Thyroid gland (tissue), 4 donors: ENCODE results near the gene FARS2. TPM values are rescaled to one million over a fixed set of nuclear protein-coding genes. Genes with fewer than 3 reads are reported as not detected.

Experiments
- DNase-seq, 2 donors: peaks; one replicate each; pipeline ENCODE4 v3.0.0-alpha.2; 2019
- H3K27ac ChIP-seq, 3 donors: fragments of 200-600 bp; sonication (generic); 1 replicate in 2 of 3; 2 replicates in 1 of 3; pipeline ENCODE4 v1.5.1; 2016 to 2019; ENCODE audit warnings: mild to moderate bottlenecking in 1 of 3, moderate library complexity in 1 of 3
- H3K27me3 ChIP-seq: fragments of 200-600 bp; sonication (generic); one replicate; pipeline ENCODE4 v1.5.1; 2019
- H3K36me3 ChIP-seq, 2 donors: fragments of 200-600 bp; sonication (generic); one replicate each; pipeline ENCODE4 v1.5.1; 2016 to 2019
- H3K4me1 ChIP-seq, 2 donors: fragments of 200-600 bp; sonication (generic); one replicate each; pipeline ENCODE4 v1.5.1; 2017 to 2019
- H3K4me3 ChIP-seq, 3 donors: fragments of 200-600 bp; sonication (generic); replicated peaks in 1 of 3; 1 replicate in 2 of 3; 2 replicates in 1 of 3; pipeline ENCODE4 v1.5.1; 2016; ENCODE audit warnings: mild to moderate bottlenecking in 1 of 3
- H3K9me3 ChIP-seq: fragments of 200-600 bp; sonication (generic); one replicate; pipeline ENCODE4 v1.5.1; 2017
- POLR2A ChIP-seq, 2 donors: fragments of 450-650 bp; IDR thresholded peaks; one replicate each; pipeline ENCODE4 v1.6.1; 2017; ENCODE audit warnings: antibody characterized with exemption in 2 of 2, mild to moderate bottlenecking in 2 of 2, moderate library complexity in 1 of 2
- WGBS, 2 donors: methylation state at CpG; one replicate each; pipeline ENCODE4 v1.1.5; 2017; 5-methylcytosine and 5-hydroxymethylcytosine counted together
- intact Hi-C: fragments of 100-400 bp; cut with DNase I; formaldehyde crosslinking; loops from one replicate; pipeline ENCODE4 v1.15.1; 2023
- total RNA-seq, 4 donors: library from RNA; depleted of rRNA; stranded (reverse); fragments of >200 nt; gene quantifications; one replicate each; pipeline ENCODE4 v1.2.3, GENCODE V29; 2016
- TF ChIP-seq, protein P1 (sequence below), 6 experiments: fragments of 200-600 bp in 3 of 6; fragments of 450-650 bp in 3 of 6; sonication (generic) in 3 of 6; IDR thresholded peaks; one replicate each; pipeline ENCODE4 v1.5.1; 2016 to 2019; ENCODE audit warnings: antibody characterized with exemption in 6 of 6, mild to moderate bottlenecking in 2 of 6, inconsistent platforms in 1 of 6, moderate library complexity in 1 of 6

Gene FARS2
- total RNA-seq, 4 donors from 2014 or later = 27.4 to 47.1 (median 34.2) TPM

DNA sequence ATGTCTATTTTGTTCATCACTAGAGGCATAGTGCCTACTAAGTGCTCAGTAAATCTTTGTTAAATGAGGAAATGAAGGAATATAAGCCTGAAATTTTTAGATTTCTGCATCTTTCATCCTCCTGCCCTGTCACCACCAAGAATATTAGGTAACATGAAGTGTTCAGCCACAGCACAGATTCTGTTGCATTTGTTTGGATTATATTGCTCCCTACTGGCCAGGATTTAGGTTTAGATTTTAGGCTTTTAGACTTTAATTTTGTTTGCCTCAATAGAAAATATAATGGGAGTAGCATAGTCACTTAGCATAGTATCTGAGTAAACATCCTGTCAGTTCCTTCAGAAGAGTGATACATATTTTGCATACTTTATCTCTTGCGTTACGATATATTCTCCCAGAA lies 14.2 kb downstream of the FARS2 start:
- no peaks in the 10 kb centered on the region for H3K36me3 ChIP-seq
- TF ChIP-seq POLR2A (IDR thresholded peaks at IDR 0.05) = no peak
- TF ChIP-seq, protein P1, sequence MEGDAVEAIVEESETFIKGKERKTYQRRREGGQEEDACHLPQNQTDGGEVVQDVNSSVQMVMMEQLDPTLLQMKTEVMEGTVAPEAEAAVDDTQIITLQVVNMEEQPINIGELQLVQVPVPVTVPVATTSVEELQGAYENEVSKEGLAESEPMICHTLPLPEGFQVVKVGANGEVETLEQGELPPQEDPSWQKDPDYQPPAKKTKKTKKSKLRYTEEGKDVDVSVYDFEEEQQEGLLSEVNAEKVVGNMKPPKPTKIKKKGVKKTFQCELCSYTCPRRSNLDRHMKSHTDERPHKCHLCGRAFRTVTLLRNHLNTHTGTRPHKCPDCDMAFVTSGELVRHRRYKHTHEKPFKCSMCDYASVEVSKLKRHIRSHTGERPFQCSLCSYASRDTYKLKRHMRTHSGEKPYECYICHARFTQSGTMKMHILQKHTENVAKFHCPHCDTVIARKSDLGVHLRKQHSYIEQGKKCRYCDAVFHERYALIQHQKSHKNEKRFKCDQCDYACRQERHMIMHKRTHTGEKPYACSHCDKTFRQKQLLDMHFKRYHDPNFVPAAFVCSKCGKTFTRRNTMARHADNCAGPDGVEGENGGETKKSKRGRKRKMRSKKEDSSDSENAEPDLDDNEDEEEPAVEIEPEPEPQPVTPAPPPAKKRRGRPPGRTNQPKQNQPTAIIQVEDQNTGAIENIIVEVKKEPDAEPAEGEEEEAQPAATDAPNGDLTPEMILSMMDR (IDR thresholded peaks at IDR 0.05) = peak in 1 of 6 experiments; percentile 16
- DNase-seq = no peak
- no peaks in the 10 kb centered on the region for H3K9me3 ChIP-seq
- 94 to 96% methylated on average over 2 of the region's 2 CpGs for WGBS, 2 donors
- intact Hi-C loops = no loop called here
- H3K27me3 ChIP-seq = no peaks in the 10 kb centered on the region
- no peaks in the 10 kb centered on the region for H3K4me1 ChIP-seq
- H3K27ac ChIP-seq = no peak overlapping the region
- H3K4me3 ChIP-seq = no peak overlapping the region

DNA sequence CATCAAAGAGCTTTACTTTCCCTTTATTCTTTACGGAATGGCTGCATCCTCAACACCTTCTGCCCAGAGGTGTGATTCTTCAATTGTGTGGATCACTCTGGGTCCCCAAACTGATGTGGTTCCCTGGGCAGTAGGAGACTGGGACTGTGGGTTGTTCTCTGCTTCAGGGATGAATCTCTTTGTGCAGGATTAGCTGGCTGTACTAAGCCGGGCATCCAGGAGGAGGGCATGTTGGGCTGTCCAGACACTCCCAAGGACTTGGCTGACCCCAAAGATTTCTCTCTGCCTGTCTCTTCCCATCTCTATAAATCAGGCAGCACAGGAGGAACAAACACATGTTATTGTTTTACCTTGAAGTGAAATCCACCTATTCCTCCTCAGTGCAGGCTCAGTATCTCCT lies 15.3 kb downstream of the FARS2 start:
- H3K4me3 ChIP-seq = no peak overlapping the region
- no peak for DNase-seq
- H3K4me1 ChIP-seq = no peaks in the 10 kb centered on the region
- WGBS, 2 donors = 92 to 100% methylated on average over 2 of the region's 2 CpGs
- no peak for TF ChIP-seq POLR2A (IDR thresholded peaks at IDR 0.05)
- TF ChIP-seq, protein P1 (IDR thresholded peaks at IDR 0.05) = no peak
- no peaks in the 10 kb centered on the region for H3K27me3 ChIP-seq
- H3K27ac ChIP-seq = no peak overlapping the region
- H3K9me3 ChIP-seq = no peaks in the 10 kb centered on the region
- H3K36me3 ChIP-seq = no peaks in the 10 kb centered on the region
- intact Hi-C loops = no loop called here

DNA sequence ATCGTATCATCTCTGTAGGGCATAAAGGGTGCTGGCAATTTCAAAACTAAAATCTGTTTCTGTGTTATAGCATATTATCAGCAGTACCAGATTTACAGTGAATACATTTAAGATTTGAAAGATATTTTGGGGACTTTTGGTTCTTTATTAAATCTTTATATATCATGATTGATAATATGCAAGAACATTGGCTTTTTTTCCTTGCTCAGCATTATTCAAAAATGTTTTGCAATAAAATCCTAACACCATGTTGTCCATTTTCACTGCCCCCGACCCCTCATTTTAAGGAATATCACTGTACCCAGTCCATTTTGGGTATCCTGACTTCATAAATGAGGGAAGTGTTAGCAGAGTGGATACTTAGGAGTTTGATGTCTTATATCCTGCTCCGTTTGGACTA lies 16.3 kb downstream of the FARS2 start:
- intact Hi-C loops = no loop called here
- Histone ChIP-seq H3K4me3 (no peak overlapping the region), H3K27me3 (no peaks in the 10 kb centered on the region), H3K27ac (no peak overlapping the region), H3K4me1 (no peaks in the 10 kb centered on the region), H3K36me3 (no peaks in the 10 kb centered on the region), H3K9me3 (no peaks in the 10 kb centered on the region)
- no peak for TF ChIP-seq POLR2A (IDR thresholded peaks at IDR 0.05)
- TF ChIP-seq, protein P1 (IDR thresholded peaks at IDR 0.05) = no peak
- WGBS, 2 donors = 92 to 98% methylated on average over 3 of the region's 3 CpGs
- no peak for DNase-seq

DNA sequence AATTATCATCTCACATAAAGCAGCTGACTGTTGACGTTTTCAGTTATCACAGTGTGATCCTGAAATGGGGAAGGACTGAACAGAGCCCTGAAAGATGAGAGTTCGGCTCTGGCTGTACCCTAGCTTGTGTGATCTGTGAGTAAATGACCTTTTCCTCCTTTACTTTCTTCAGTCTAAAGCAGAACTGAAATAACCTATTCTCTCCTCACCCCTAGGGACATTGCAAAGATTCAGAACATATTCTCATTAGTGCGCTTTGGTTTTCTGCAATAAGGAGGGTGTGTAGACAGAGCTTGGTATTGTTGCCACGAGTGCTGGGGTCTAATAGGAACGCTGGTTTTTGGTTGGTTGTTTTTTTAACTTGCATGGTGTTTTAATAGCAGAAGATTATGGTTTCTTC lies 16.7 kb downstream of the FARS2 start:
- Histone ChIP-seq H3K27me3 (no peaks in the 10 kb centered on the region), H3K36me3 (no peaks in the 10 kb centered on the region), H3K9me3 (no peaks in the 10 kb centered on the region), H3K27ac (no peak overlapping the region), H3K4me3 (no peak overlapping the region), H3K4me1 (no peaks in the 10 kb centered on the region)
- no peak for DNase-seq
- intact Hi-C loops = no loop called here
- no peak for TF ChIP-seq POLR2A (IDR thresholded peaks at IDR 0.05)
- TF ChIP-seq, protein P1 (IDR thresholded peaks at IDR 0.05) = no peak
- 86 to 87% methylated on average over 5 of the region's 5 CpGs for WGBS, 2 donors

DNA sequence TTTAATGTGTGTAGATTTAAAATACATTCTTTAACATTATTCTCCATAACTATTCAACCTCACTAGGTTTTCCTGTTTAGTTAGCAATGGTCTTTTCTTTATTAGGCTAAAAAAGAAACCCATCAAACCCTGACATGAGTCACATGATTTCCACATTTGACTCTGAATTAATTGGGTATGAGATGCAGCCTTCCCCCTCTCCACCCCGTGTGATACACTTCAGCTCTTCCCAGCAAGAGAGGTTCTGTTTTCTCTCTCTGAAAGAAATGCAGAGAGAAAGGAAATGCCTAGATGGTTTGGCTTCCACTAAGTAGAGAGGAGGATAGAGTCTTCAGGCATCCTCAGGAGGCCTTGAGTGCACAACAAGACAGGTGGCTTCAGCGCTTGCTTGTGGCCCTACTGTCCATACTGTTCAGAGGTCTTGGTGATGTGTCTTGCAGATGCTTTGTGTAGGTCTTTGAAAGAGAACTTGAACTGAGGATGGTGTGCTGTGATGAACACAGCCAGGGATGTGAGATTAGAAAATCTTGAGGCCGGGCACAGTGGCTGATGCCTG lies 17.3 kb downstream of the FARS2 start:
- Histone ChIP-seq H3K27ac (no peak overlapping the region), H3K4me3 (no peak overlapping the region), H3K9me3 (no peaks in the 10 kb centered on the region), H3K4me1 (no peaks in the 10 kb centered on the region), H3K36me3 (no peaks in the 10 kb centered on the region), H3K27me3 (no peaks in the 10 kb centered on the region)
- intact Hi-C loops = no loop called here
- no peak for DNase-seq
- no peak for TF ChIP-seq POLR2A (IDR thresholded peaks at IDR 0.05)
- TF ChIP-seq, protein P1 (IDR thresholded peaks at IDR 0.05) = no peak
- 85 to 89% methylated on average over 3 of the region's 3 CpGs for WGBS, 2 donors
